NCI-H2171 treated with DMSO at 0.1 percent for 48 hours (cell line): ENCODE results near the gene LDHAL6B.
A peak's percentile ranks its signal among the peaks of the same experiment; 100 is the strongest.

Experiments used
- DNase-seq: peaks from one replicate; lab custom pipeline; 2025; lab: John Stamatoyannopoulos, UW

The LDHAL6B gene

DNA sequence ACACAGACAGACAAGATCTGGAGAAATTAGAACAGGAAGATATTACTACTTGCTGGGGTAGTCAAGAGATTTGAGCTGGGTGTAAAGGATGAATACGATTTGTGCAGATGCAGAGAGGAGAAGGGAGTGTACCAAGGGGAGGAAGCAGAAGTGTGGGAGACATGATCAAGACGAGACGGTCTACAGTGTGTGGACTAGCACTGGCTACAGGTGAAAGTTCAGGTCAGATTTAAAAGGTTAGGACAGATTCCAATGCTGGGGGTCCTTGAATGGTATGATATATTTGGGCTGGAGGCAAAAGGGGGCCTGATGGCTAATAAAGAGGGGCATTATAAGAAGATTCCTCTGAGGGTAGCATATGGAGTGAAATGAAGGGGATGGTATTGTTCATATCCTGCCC, 12.1 kb downstream of the LDHAL6B start:
- DNase-seq, result no peak

DNA sequence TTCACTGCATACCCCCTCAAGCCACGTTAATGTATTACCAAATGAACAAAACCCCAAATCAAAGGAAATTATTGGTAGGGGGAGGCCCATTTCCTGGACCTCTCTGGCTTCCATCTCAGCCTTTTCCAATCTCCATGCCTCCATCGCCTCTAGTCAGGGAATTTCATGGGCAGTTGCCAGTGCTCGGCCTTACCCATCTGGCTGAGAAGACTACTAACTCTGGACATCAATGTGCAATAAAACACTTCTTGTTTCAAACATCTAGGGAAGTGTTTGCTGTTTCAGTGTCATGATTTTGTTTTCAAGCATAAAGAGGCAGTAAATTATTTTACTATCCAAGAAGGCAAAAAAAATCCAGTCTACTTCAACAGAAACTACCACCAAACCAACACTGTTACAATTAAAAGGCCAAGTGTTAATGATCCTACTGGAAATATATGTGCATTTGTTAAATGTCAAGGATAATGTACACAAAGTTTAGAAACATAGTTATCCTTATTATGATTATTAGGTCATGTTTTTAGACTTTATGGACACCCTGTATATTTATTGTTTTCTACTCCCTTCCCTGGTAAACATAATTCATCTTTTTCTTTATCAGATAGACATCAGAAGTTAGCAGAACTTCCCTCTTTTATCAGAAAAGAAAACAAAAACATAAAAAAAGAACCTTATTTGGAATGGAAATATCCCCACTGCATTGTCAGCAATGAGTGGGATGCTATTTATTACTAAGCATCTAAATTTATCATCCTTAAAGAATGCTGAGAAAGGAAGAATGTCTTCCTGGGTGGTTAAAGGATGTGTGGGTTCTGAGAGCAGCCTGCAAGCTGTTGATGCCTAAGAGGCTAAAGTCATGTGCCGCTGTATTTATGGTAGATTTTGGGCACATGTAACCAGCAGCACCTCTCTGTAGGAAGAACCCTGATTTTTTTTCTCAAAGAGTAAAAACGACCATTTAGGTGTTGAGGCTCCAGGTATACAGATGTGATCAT, 15.2 kb downstream of the LDHAL6B start:
- DNase-seq, result no peak

DNA sequence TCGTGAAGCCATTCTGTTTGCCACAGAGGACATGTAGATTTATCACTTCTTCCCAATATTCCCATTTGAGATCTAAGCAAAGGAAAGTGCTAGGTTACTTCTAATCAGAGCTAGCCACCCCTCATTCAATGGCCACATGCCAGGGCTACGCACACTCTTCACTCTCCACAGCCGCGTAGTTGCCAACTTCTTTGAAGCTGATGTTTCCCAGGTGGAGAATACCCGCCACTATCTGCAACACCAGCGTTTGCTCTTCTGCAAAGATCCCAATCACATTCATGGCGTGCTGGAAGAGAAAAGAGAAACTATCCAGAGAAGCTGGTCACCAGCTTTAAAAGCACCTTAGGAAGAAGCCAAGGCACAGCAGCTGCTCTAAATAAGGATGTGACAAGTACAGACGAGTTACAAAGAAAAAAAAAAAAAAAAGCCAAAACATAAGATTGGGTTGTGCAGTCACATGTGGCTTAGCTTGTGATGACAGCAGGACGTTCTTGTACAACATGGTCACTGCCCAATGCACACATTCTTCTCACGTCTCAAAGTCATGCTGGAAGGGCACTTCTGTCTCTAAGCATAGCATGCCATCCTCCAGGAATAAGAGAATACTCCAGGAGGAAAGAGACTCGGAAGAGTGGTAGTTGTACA, 16.4 kb downstream of the LDHAL6B start:
- DNase-seq, result peak; percentile 50

GRCh38 chr15:59223736-59224135, 17.1 kb downstream of the LDHAL6B start:
- no peak for DNase-seq

DNA sequence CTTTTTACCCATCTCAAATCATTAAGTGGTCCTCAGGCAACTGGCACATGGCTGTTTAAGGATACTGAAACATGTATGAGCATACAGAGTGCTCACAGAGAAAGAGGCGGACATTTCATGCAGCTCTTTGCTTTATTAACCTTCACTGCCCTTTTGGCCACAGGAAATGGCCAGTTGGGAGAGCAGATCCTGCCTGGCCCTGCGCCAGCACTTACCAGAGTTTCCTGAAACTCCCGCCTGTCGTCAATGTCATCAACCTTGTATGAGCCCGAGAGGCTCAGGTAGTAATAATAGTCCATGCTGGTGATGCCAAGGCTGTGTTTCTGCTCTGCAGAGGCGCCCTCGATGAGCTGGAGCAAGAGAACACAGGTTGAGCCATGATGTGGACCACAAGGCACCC, 17.8 kb downstream of the LDHAL6B start:
- no peak for DNase-seq

- no peak for DNase-seq
Measured at GRCh38 chr15:59227021-59227420, 20.4 kb downstream of the LDHAL6B start.

DNA sequence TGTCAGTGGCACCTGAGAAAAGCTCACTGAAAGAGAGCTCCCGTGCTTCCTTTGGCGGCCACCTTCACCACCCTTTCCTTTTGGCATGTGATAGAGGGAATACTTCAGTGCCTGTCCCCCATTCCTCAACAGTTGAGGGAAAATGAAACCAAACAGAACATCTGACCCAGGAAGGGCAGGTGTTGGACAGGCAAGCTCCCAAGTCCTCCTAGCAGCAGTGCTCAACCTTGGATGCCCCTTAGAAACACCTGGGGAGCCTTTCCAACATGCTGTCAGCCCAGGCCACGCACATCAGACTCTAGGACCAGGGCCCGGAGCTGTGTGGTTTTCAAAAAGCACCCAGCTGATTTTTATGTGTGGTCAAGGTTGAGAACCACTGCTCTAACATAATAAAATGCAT, 22.4 kb downstream of the LDHAL6B start:
- no peak for DNase-seq

GRCh38 chr15:59229453-59229852, 22.8 kb downstream of the LDHAL6B start:
- DNase-seq, result no peak

GRCh38 chr15:59230531-59231055, 23.9 kb downstream of the LDHAL6B start:
- DNase-seq, result no peak

DNA sequence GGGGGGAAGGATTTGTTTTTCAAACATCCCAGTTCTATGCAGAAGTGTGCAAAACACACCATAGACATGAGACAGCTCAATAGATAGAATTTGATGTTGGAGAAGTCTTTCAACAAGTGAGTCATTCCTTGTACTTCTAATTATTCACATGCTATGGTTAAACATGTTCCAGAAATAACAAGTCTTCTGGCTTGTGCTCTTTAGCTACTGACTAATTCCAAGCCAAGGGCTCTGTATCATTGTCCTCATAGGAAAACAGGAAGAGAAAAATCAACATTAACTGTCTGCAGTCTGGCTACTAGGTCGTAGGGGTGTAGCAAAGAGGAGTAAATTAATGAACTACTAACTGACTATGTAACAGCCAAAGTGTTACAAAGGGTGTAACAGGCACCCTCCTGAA, 25.8 kb downstream of the LDHAL6B start:
- no peak for DNase-seq

DNA sequence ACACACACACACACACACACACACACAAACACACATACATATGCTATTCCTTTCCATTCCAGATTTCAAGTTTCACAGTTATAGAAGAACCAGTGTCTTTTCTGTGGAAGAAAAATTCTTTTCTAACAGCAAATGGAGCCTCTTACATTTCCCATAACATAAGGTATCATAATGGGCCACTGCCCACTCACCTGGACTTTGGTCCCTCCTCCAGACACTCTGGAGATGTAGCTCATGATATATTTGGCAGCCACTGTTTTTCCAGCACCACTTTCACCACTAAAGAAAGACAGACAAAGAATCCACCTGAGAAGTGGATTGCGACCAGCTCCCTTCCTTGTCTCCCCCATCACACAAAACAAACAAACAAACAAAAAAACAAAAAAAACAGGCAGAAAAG, 29.8 kb downstream of the LDHAL6B start:
- no peak for DNase-seq

DNA sequence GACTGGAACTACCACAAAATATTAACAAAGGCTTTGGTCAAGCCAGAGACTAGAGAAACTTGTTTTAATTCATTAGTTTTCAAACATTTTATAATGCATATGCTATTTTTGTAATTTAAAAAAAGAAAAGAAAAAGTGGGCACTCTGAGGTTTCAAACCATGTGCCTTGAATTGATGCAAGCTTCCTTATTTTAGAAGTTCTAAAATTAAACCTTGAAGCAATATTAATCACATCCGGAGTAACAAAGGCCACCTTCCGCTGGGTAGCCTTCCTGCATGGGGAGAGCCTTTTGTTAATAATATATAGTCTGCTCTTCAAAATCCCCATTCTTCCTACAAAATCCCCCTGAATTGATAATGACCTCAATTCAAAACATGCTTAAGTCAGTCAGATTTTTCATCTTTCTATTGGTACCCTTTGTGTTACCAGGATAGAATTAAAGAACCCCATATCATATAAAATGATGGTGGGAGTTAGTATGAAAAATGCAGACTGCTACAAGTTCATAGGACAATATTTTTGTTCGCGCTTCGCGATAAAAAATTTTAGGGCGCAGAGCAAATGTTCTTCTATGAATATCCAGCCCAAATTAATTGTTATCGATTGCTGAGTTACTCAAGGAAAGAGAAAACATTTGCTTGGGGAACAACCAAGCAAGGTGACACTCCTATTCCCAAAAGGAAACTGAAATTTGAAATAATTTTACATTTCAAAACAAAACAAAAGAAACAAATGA, 30.6 kb downstream of the LDHAL6B start:
- DNase-seq, result no peak

GRCh38 chr15:59237924-59238331, 31.3 kb downstream of the LDHAL6B start:
- DNase-seq, result no peak

- no peak for DNase-seq
Measured at GRCh38 chr15:59240036-59240435, 33.4 kb downstream of the LDHAL6B start.

DNA sequence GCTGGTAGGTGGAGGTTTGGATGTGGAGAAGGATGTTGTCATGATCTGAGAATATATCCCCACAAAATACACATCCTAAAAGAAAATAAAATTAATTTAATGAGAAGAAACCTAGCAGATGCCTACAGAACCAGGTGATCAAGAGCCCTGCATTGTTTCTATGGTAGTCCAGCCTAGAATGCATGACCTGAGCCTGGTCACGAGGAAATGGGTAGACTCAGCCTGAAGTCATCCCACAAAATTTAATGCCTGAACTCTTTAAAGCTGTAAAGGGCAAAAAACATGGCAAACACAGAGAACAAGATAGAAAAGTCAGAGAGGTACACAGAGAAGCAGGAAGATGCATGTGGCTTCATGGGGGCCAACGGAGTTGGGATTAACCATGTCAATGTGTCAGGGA, 36.0 kb downstream of the LDHAL6B start:
- no peak for DNase-seq

- DNase-seq, result no peak
Measured at GRCh38 chr15:59243622-59244021, 37.0 kb downstream of the LDHAL6B start.

GRCh38 chr15:59244337-59244736, 37.7 kb downstream of the LDHAL6B start:
- DNase-seq, result no peak

DNA sequence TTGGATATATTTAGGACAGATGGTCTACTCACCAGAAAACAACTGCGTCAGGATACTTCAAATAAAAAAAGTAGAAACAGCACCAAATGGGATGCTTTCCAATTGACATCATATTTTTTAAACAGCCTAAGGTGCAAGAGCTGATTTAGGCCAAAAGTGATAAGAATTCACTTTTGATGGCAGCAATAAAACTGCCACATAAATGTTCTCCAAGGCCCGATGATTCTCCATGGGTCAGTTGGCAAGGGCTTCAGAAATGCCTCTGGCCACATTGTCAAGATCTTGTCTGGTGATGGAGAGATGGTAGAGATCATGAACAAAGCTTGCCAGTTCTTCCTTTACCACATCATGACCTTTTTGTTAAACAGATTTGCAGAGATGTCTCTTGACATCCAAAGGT, 38.9 kb downstream of the LDHAL6B start:
- no peak for DNase-seq

- peak; percentile 43 for DNase-seq
Measured at GRCh38 chr15:59247364-59247763, 40.7 kb downstream of the LDHAL6B start.

DNA sequence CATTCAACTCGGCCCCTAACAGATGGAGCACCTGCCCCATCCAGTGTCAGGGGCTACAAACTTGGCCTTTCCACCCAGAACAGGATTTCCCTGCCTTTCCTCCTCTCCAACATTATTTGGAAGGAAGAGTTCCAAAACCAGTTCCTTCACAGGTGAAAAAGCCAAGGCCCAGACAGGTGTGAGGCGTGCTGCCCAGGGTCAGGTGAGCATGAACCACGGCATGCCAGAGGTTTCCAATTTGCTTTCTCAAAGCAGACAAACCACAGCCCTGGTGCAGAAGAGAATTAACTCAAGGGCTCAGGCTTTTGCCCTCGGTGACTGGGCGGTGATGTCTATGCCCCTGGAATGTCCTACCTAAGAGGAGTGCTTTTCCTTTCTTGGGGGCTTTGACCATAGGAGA, 43.2 kb downstream of the LDHAL6B start:
- DNase-seq, result no peak

GRCh38 chr15:59250249-59250648, 43.6 kb downstream of the LDHAL6B start:
- DNase-seq, result no peak
